MM.1S (cell line): ENCODE measurements around the gene MRPS27.

Source experiments
- DNase-seq: peaks from one replicate; pipeline ENCODE4 v3.0.0-alpha.2; 2015
- H2AFZ ChIP-seq: fragments of 300-600 bp; sonication (generic); 2 replicates; pipeline ENCODE4 v1.6.0; 2016; ENCODE audit warnings: antibody characterized with exemption, low read length
- H3F3A ChIP-seq: fragments of 300-600 bp; sonication (generic); 2 replicates; pipeline ENCODE4 v1.6.1; 2016; ENCODE audit warnings: mild to moderate bottlenecking, antibody characterized with exemption, low read length, moderate library complexity, mixed read lengths; ENCODE audit not compliant: insufficient read depth
- H3K27ac ChIP-seq: fragments of 300-600 bp; sonication (generic); 2 replicates; pipeline ENCODE4 v1.5.1; 2016; ENCODE audit warnings: mild to moderate bottlenecking, low read length
- H3K27me3 ChIP-seq: fragments of 300-600 bp; sonication (generic); replicated peaks from 2 replicates; pipeline ENCODE4 v1.6.0; 2016; ENCODE audit warnings: low read length; ENCODE audit not compliant: insufficient read depth
- H3K36me3 ChIP-seq: fragments of 300-600 bp; sonication (generic); replicated peaks from 2 replicates; pipeline ENCODE4 v1.6.1; 2016; ENCODE audit warnings: mild to moderate bottlenecking, low read length, mixed read lengths; ENCODE audit not compliant: insufficient read depth
- H3K4me1 ChIP-seq: fragments of 300-600 bp; sonication (generic); 2 replicates; pipeline ENCODE4 v1.6.1; 2016; ENCODE audit warnings: low read length, mixed read lengths
- H3K4me2 ChIP-seq: fragments of 300-600 bp; sonication (generic); 2 replicates; pipeline ENCODE4 v1.6.0; 2016; ENCODE audit warnings: low read depth, low read length
- H3K4me3 ChIP-seq: fragments of 300-600 bp; sonication (generic); 2 replicates; pipeline ENCODE4 v1.5.1; 2016; ENCODE audit warnings: low read length, mixed read lengths
- H3K79me2 ChIP-seq: fragments of 300-600 bp; sonication (generic); 2 replicates; pipeline ENCODE4 v1.6.1; 2016; ENCODE audit warnings: mixed run types, low read length, mixed read lengths
- H3K9ac ChIP-seq: fragments of 300-600 bp; sonication (generic); 2 replicates; pipeline ENCODE4 v1.6.1; 2016; ENCODE audit warnings: low read length, mixed read lengths
- H3K9me2 ChIP-seq: fragments of 300-600 bp; sonication (generic); replicated peaks from 2 replicates; pipeline ENCODE4 v1.6.1; 2016; ENCODE audit warnings: mild to moderate bottlenecking, low read length, mixed read lengths; ENCODE audit not compliant: insufficient read depth
- H3K9me3 ChIP-seq: fragments of 300-600 bp; sonication (generic); replicated peaks from 2 replicates; pipeline ENCODE4 v1.6.1; 2016; ENCODE audit warnings: mild to moderate bottlenecking, low read length, mixed read lengths; ENCODE audit not compliant: insufficient read depth
- H4K20me1 ChIP-seq: fragments of 300-600 bp; sonication (generic); 2 replicates; pipeline ENCODE4 v1.6.1; 2016; ENCODE audit warnings: mild to moderate bottlenecking, low read length, moderate library complexity, mixed read lengths; ENCODE audit not compliant: insufficient read depth
- EZH2 ChIP-seq: fragments of 300-600 bp; sonication (generic); optimal IDR thresholded peaks from 2 replicates; pipeline ENCODE3; 2017; ENCODE audit warnings: low read depth, mild to moderate bottlenecking, antibody characterized with exemption, low read length, mixed read lengths
- EZH2phosphoT487 ChIP-seq: fragments of 300-600 bp; sonication (generic); IDR thresholded peaks from 2 replicates; pipeline ENCODE4 v1.6.1; 2018; ENCODE audit warnings: antibody characterized with exemption, low read length
- TF ChIP-seq, protein P1 (sequence below): fragments of 300-600 bp; sonication (generic); IDR thresholded peaks from 2 replicates; pipeline ENCODE4 v1.5.1; 2016; ENCODE audit warnings: antibody characterized with exemption, low read length, mixed read lengths

MRPS27 gene

DNA sequence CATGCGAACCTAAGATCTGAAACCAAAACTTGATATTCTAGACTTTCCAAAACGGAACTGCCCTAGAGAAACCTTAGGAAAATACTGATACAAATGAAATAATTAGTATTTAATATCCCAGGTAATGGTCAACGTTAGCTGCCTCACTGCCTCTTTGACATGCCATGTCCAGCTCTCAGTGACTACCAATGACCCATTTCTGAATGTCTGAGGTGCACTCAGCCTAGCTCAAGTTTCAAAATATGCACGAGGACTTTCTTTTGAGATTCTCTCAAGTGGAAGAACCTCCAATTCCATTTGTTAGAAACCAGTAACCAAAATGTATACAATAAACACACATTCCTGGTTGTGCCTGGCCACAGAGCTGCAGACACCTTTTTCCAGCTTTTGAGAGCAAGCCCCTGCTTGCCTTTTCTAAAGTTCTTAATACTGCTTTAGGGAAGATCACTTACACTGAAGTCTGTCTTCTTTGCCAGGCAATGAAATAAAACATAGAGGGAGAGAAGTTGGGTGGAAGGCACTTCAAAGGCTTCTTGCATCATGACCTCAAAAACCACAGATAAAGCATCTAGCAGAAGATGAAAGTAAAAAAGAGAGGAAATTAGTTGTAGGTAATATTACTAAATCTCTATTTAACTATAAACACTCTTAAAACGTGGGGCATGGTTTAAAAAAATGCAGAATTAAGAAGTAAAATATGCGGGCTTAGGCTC, 87.9 kb downstream of the MRPS27 start:
- H3K4me1 ChIP-seq = no peaks in the 10 kb centered on the region
- 0 out of 2 replicates have a peak, but pooled peaks cover 3% of the 10 kb centered on the region for H4K20me1 ChIP-seq
- no peaks in the 10 kb centered on the region for H3K27me3 ChIP-seq
- H3K27ac ChIP-seq = no peak overlapping the region
- no peak overlapping the region for H2AFZ ChIP-seq
- H3K36me3 ChIP-seq = 0 out of 2 replicates have a peak, but pooled peaks cover 3% of the 10 kb centered on the region
- no peak overlapping the region for H3K9ac ChIP-seq
- H3K4me2 ChIP-seq = no peak overlapping the region
- TF ChIP-seq EZH2phosphoT487 (no peak), EZH2 (no peak)
- TF ChIP-seq, protein P1, sequence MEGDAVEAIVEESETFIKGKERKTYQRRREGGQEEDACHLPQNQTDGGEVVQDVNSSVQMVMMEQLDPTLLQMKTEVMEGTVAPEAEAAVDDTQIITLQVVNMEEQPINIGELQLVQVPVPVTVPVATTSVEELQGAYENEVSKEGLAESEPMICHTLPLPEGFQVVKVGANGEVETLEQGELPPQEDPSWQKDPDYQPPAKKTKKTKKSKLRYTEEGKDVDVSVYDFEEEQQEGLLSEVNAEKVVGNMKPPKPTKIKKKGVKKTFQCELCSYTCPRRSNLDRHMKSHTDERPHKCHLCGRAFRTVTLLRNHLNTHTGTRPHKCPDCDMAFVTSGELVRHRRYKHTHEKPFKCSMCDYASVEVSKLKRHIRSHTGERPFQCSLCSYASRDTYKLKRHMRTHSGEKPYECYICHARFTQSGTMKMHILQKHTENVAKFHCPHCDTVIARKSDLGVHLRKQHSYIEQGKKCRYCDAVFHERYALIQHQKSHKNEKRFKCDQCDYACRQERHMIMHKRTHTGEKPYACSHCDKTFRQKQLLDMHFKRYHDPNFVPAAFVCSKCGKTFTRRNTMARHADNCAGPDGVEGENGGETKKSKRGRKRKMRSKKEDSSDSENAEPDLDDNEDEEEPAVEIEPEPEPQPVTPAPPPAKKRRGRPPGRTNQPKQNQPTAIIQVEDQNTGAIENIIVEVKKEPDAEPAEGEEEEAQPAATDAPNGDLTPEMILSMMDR = no peak
- no peak for DNase-seq
- no peaks in the 10 kb centered on the region for H3K9me2 ChIP-seq
- no peaks in the 10 kb centered on the region for H3K9me3 ChIP-seq
- H3K79me2 ChIP-seq = no peaks in the 10 kb centered on the region
- no peaks in the 10 kb centered on the region for H3F3A ChIP-seq
- no peak overlapping the region for H3K4me3 ChIP-seq

- H3K36me3 ChIP-seq = no peaks in the 10 kb centered on the region
- no peaks in the 10 kb centered on the region for H3K9me3 ChIP-seq
- H3K9ac ChIP-seq = no peak overlapping the region
- H3F3A ChIP-seq = no peaks in the 10 kb centered on the region
- no peak overlapping the region for H2AFZ ChIP-seq
- no peak overlapping the region for H3K4me3 ChIP-seq
- no peaks in the 10 kb centered on the region for H3K79me2 ChIP-seq
- H3K27me3 ChIP-seq = no peaks in the 10 kb centered on the region
- H4K20me1 ChIP-seq = 0 out of 2 replicates have a peak, but pooled peaks cover 3% of the 10 kb centered on the region
- DNase-seq = no peak
- no peak overlapping the region for H3K27ac ChIP-seq
- no peak overlapping the region for H3K4me2 ChIP-seq
- H3K9me2 ChIP-seq = no peaks in the 10 kb centered on the region
- no peak for TF ChIP-seq EZH2phosphoT487
- TF ChIP-seq EZH2 = no peak
- TF ChIP-seq, protein P1 = no peak
- no peaks in the 10 kb centered on the region for H3K4me1 ChIP-seq
Observed at GRCh38 chr5:72228960-72229359, 91.1 kb downstream of the MRPS27 start.

DNA sequence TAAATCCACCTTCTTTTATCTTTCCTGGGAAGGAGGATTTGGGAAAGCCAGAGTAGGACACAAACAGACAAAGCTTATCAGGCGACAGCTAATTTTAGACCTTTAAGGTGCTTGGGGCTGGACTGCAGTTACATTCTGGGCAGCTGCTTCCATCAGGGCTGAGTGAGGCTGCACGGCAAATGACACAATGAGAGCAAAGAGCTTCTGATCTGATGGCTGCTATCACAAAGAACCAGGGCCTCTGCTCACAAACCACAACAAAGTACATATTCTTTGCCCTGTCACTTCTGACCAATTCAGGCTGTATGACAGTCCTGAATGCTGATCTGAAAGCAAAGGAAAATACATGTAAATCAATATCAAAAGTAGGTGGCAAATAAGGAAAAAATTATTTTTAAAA, 93.1 kb downstream of the MRPS27 start:
- Histone ChIP-seq H3F3A (0 out of 2 replicates have a peak, but pooled peaks cover 3% of the 10 kb centered on the region), H3K4me1 (no peaks in the 10 kb centered on the region), H3K36me3 (0 out of 2 replicates have a peak, but pooled peaks cover 5% of the 10 kb centered on the region), H3K4me3 (no peak overlapping the region), H2AFZ (no peak overlapping the region), H3K27ac (no peak overlapping the region), H3K27me3 (no peaks in the 10 kb centered on the region), H4K20me1 (no peaks in the 10 kb centered on the region), H3K9me3 (no peaks in the 10 kb centered on the region), H3K9me2 (no peaks in the 10 kb centered on the region), H3K9ac (no peak overlapping the region), H3K4me2 (no peak overlapping the region), H3K79me2 (no peaks in the 10 kb centered on the region)
- TF ChIP-seq EZH2phosphoT487 (no peak), EZH2 (no peak)
- TF ChIP-seq, protein P1 = no peak
- no peak for DNase-seq
